Lung (tissue), 12 donors: ENCODE measurements around the gene TMPRSS11B. TPM values are rescaled to one million over a fixed set of nuclear protein-coding genes. Genes with fewer than 3 reads are reported as not detected.

Experiments
- ATAC-seq: fragments of 200-7000 bp; cut with Tn5 transposase; one replicate; pipeline ENCODE4 v1.9.1; 2020; ENCODE audit warnings: moderate number of reproducible peaks; ENCODE audit not compliant: insufficient read depth, low FRiP score
- DNase-seq, 3 donors: peaks; one replicate each; pipeline ENCODE4 v3.0.0-alpha.2; 2013 to 2017
- H3K27ac ChIP-seq, 2 donors: one replicate each; pipeline ENCODE4 v1.5.1; 2013; ENCODE audit warnings: mild to moderate bottlenecking in 2 of 2, moderate library complexity in 2 of 2, control low read depth in 1 of 2, inconsistent platforms in 1 of 2, low read depth in 1 of 2, low read length in 1 of 2
- H3K27me3 ChIP-seq, 3 donors: one replicate each; pipeline ENCODE4 v1.5.1; 2013; ENCODE audit warnings: low read length in 2 of 3; ENCODE audit not compliant: control insufficient read depth in 3 of 3, insufficient read depth in 3 of 3
- H3K36me3 ChIP-seq, 4 donors: one replicate each; pipeline ENCODE4 v1.5.1; 2013; ENCODE audit warnings: low read length in 4 of 4, mild to moderate bottlenecking in 1 of 4, moderate library complexity in 1 of 4; ENCODE audit not compliant: control insufficient read depth in 4 of 4, insufficient read depth in 4 of 4
- H3K4me1 ChIP-seq, 5 donors: one replicate each; pipeline ENCODE4 v1.5.1; 2013; ENCODE audit warnings: low read length in 5 of 5, mild to moderate bottlenecking in 2 of 5, moderate library complexity in 1 of 5; ENCODE audit not compliant: control insufficient read depth in 5 of 5, insufficient read depth in 5 of 5
- H3K4me3 ChIP-seq: one replicate; pipeline ENCODE4 v1.5.1; 2013; ENCODE audit warnings: mild to moderate bottlenecking, control low read depth, moderate library complexity
- H3K9ac ChIP-seq, 2 donors: one replicate each; pipeline ENCODE4 v1.5.1; 2013; ENCODE audit warnings: low read length in 2 of 2, control low read depth in 1 of 2; ENCODE audit not compliant: insufficient read depth in 1 of 2
- H3K9me3 ChIP-seq, 4 donors: one replicate each; pipeline ENCODE4 v1.5.1; 2013; ENCODE audit warnings: low read length in 3 of 4, mild to moderate bottlenecking in 1 of 4, moderate library complexity in 1 of 4; ENCODE audit not compliant: control insufficient read depth in 4 of 4, insufficient read depth in 3 of 4
- CTCF ChIP-seq: IDR thresholded peaks from 2 replicates; pipeline ENCODE4 v1.5.1; 2012; ENCODE audit warnings: mild to moderate bottlenecking; ENCODE audit errors: control extremely low read depth, extremely low read depth
- WGBS, 2 donors: extraction: QIAGEN DNeasy Blood & Tissue Kit; methylation state at CpG; one replicate each; pipeline ENCODE4 v1.1.7; 2013; 5-methylcytosine and 5-hydroxymethylcytosine counted together
- polyA plus RNA-seq, 2 donors: library from polyadenylated mRNA; stranded (reverse); fragments of 200-250 nt; gene quantifications; one replicate each; pipeline ENCODE4 v1.2.1, GENCODE V29; 2013
- total RNA-seq, 2 donors: library from RNA; depleted of rRNA in 1 of 2; stranded (reverse); fragments of >200 nt in 1 of 2; gene quantifications; one replicate each; pipeline ENCODE4 v1.2.1, GENCODE V29; 2014 to 2021
- donor health status: control.
- donor health status: control.
- donor health status: Bipolar disorder and iron deficiency.
- donor health status: healthy.
- donor health status: DM: yes; HTN: yes; CAD: no.

The TMPRSS11B gene
- total and polyA plus RNA-seq, 4 donors: 0.10 to 0.20 TPM; not detected in 2

GRCh38 chr4:68250151-68250930 is 4.8 kb upstream of the TMPRSS11B start:
- Histone ChIP-seq H3K27me3 (no peaks in the 10 kb centered on the region), H3K4me1 (no peaks in the 10 kb centered on the region), H3K27ac (no peak overlapping the region), H3K36me3 (no peaks in the 10 kb centered on the region), H3K9ac (no peak overlapping the region), H3K9me3 (no peaks in the 10 kb centered on the region), H3K4me3 (no peak overlapping the region)
- no peak for ATAC-seq
- WGBS, 2 donors: 68 to 85% methylated on average over 4 of the region's 4 CpGs
- DNase-seq: no peak
- no peak for TF ChIP-seq CTCF

- no peak for DNase-seq
- H3K27ac ChIP-seq: no peak overlapping the region
Measured at GRCh38 chr4:68249434-68249833, 3.9 kb upstream of the TMPRSS11B start.

GRCh38 chr4:68240620-68241019 is 4.9 kb downstream of the TMPRSS11B start:
- TF ChIP-seq CTCF: no peak
- no peaks in the 10 kb centered on the region for H3K9me3 ChIP-seq
- no peak overlapping the region for H3K4me3 ChIP-seq
- no peak overlapping the region for H3K27ac ChIP-seq
- no peak for DNase-seq
- no peaks in the 10 kb centered on the region for H3K36me3 ChIP-seq
- no peaks in the 10 kb centered on the region for H3K27me3 ChIP-seq
- no peak overlapping the region for H3K9ac ChIP-seq
- ATAC-seq: no peak
- no peaks in the 10 kb centered on the region for H3K4me1 ChIP-seq

More at GRCh38 chr4:68249434-68249833, 3.9 kb upstream of the TMPRSS11B start:
- Histone ChIP-seq H3K36me3 (no peaks in the 10 kb centered on the region), H3K9me3 (no peaks in the 10 kb centered on the region), H3K4me3 (no peak overlapping the region), H3K9ac (no peak overlapping the region), H3K27me3 (no peaks in the 10 kb centered on the region), H3K4me1 (no peaks in the 10 kb centered on the region)
- ATAC-seq: no peak
- no peak for TF ChIP-seq CTCF

GRCh38 chr4:68228568-68228967 is 16.9 kb downstream of the TMPRSS11B start:
- H3K9me3 ChIP-seq: no peaks in the 10 kb centered on the region
- 44 to 71% methylated on average over 1 of the region's 1 CpG for WGBS, 2 donors
- H3K4me1 ChIP-seq: no peaks in the 10 kb centered on the region
- no peaks in the 10 kb centered on the region for H3K27me3 ChIP-seq
- no peak overlapping the region for H3K4me3 ChIP-seq
- no peaks in the 10 kb centered on the region for H3K36me3 ChIP-seq
- no peak for DNase-seq
- H3K27ac ChIP-seq: no peak overlapping the region
- no peak overlapping the region for H3K9ac ChIP-seq
- no peak for ATAC-seq
- no peak for TF ChIP-seq CTCF
